HUES48 (cell line): ENCODE measurements around the gene RALY.

Experiments used
- H3K27ac ChIP-seq: one replicate; pipeline ENCODE4 v1.7.0; 2013; ENCODE audit warnings: low read depth, low read length, inconsistent platforms
- H3K27me3 ChIP-seq: 2 replicates; pipeline ENCODE4 v1.6.1; 2013; ENCODE audit warnings: mild to moderate bottlenecking, low read length; ENCODE audit not compliant: control insufficient read depth, insufficient read depth
- H3K36me3 ChIP-seq: 2 replicates; pipeline ENCODE4 v1.6.1; 2013; ENCODE audit warnings: low read length; ENCODE audit not compliant: control insufficient read depth, insufficient read depth
- H3K4me1 ChIP-seq: 2 replicates; pipeline ENCODE4 v1.6.1; 2013; ENCODE audit warnings: mild to moderate bottlenecking, low read length; ENCODE audit not compliant: control insufficient read depth, insufficient read depth
- H3K4me3 ChIP-seq: 2 replicates; pipeline ENCODE4 v1.5.1; 2013; ENCODE audit warnings: mild to moderate bottlenecking, low read depth, low read length
- H3K9ac ChIP-seq: 2 replicates; pipeline ENCODE4 v1.6.1; 2013; ENCODE audit warnings: mild to moderate bottlenecking, low read depth, low read length, moderate library complexity
- H3K9me3 ChIP-seq: 2 replicates; pipeline ENCODE4 v1.6.1; 2013; ENCODE audit warnings: low read length; ENCODE audit not compliant: control insufficient read depth, insufficient read depth

The RALY gene

DNA sequence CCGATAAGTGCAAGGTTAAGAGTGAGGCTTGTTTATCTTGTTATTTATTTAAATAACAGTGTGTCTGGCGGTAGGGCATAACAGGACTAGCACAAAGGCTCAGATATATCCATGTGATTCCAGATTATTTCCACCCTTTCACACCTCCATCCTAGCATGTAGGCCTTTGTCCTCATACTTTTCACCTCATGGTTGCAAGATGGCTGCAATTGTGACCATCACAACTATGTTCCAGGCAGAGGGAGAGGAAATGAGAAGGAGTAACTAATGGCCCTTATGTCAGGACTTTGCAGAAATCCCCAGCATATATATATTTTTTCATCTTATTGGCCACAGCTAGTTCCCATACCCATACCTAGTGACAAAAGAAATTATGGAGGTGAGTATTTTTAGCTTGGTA is 23.5 kb upstream of the RALY start:
- Histone ChIP-seq H3K4me1 (no peaks in the 10 kb centered on the region), H3K27me3 (no peaks in the 10 kb centered on the region), H3K9me3 (no peaks in the 10 kb centered on the region), H3K36me3 (no peaks in the 10 kb centered on the region), H3K9ac (no peak overlapping the region), H3K4me3 (no peak overlapping the region), H3K27ac (no peak overlapping the region)

DNA sequence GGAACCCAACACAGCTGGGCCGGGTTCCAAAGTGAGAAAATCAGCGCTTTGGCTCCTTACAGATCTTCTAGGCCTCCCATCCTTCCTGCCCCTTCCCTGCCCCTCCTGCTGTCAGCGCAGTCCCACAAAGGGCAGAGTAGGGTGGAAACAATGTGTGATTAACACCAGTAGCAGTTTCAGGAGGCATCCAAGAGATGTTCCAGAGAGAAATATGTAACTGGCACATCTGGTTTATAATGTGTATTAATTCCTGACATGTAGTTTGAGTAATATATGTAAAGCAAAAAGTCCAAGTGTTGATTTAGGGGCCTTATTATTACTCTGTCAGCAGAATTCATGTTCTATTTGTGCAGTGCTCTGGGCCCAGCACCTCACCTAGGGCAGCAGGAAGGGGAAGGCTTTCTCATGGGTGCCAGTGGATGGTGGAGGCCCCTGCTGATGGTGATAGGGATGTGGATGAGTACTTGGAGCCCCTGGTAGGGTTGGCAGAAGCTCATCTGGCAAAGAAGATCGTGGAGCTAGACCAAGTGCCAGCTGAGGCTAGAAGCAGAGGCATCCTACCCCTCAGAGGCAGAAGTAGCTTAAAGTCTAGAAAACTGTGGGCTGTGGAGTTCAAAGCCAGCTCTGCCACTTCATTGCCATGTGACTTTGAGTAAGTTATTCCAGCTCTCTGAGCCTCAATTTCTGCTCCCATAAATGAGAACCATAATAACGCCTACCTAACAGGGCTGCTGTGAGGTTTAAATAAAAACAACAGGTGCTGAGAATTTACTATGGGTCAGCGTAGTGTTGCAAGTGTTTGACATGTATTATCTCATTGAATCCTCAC is 22.4 kb upstream of the RALY start:
- no peak overlapping the region for H3K27ac ChIP-seq
- no peak overlapping the region for H3K9ac ChIP-seq
- no peak overlapping the region for H3K4me3 ChIP-seq
- no peaks in the 10 kb centered on the region for H3K27me3 ChIP-seq
- no peaks in the 10 kb centered on the region for H3K4me1 ChIP-seq
- H3K9me3 ChIP-seq: no peaks in the 10 kb centered on the region
- no peaks in the 10 kb centered on the region for H3K36me3 ChIP-seq

DNA sequence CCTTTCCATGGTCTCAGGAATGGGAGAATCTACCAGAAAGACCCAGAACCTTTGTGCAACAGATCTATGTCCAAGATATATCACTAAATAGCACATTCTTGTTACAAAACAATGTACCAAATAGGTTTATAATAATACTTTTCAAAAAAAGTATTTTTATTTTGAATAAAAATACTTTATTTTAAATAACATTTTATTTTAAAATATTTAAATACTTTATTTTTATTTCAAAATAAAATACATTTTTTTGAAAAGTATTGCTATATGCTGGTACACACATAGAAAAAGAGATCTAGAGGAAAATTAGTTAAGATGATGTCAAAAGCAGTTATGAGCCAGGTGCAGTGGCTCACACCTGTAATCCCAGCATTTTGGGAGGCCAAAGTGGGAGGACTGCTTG is 16.8 kb upstream of the RALY start:
- Histone ChIP-seq H3K9ac (no peak overlapping the region), H3K27me3 (no peaks in the 10 kb centered on the region), H3K4me3 (no peak overlapping the region), H3K9me3 (no peaks in the 10 kb centered on the region), H3K36me3 (no peaks in the 10 kb centered on the region), H3K27ac (no peak overlapping the region), H3K4me1 (no peaks in the 10 kb centered on the region)

DNA sequence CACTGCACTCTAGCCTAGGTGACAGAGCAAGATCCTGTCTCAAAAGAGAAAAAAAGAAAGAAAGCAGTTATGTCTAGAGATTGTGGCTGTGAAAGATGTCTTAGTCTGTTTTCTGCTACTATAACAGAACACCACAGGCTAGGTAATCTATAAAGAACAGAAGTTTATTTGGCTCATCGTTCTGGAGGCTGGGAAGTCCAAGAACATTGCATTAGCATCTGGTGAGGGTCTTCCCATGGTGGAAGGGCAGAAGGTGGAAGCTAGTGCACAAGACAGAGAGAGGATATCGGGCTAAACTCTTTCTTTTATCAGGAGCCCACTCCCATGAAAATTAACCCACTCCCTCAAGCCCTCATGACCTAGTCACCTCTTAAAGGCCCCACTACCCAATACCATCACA is 16.2 kb upstream of the RALY start:
- no peaks in the 10 kb centered on the region for H3K36me3 ChIP-seq
- H3K9me3 ChIP-seq: no peaks in the 10 kb centered on the region
- no peak overlapping the region for H3K27ac ChIP-seq
- H3K4me3 ChIP-seq: no peak overlapping the region
- no peak overlapping the region for H3K9ac ChIP-seq
- no peaks in the 10 kb centered on the region for H3K4me1 ChIP-seq
- H3K27me3 ChIP-seq: no peaks in the 10 kb centered on the region

DNA sequence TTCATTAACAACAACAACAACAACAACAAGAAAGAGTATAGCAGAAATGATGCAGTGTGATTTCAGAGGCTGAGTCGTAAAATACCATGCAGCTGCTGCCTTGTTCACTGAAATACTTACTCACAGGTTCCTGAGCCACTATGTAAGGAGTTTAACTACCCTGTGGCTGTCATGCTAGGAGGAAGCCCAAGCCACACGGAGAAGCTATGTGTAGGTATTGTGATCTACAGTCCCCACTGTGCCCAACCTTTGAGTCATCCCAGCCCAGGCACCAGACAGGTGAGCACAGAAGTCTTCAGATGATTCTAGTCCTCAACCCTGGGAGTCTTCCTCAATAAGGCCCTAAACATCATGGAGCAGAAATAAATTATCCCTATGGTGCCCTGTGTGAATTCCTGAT is 14.6 kb upstream of the RALY start:
- no peak overlapping the region for H3K27ac ChIP-seq
- no peaks in the 10 kb centered on the region for H3K9me3 ChIP-seq
- no peak overlapping the region for H3K4me3 ChIP-seq
- no peaks in the 10 kb centered on the region for H3K4me1 ChIP-seq
- no peaks in the 10 kb centered on the region; the same call in 1 of the 2 replicates for H3K27me3 ChIP-seq
- no peak overlapping the region for H3K9ac ChIP-seq
- no peaks in the 10 kb centered on the region for H3K36me3 ChIP-seq

DNA sequence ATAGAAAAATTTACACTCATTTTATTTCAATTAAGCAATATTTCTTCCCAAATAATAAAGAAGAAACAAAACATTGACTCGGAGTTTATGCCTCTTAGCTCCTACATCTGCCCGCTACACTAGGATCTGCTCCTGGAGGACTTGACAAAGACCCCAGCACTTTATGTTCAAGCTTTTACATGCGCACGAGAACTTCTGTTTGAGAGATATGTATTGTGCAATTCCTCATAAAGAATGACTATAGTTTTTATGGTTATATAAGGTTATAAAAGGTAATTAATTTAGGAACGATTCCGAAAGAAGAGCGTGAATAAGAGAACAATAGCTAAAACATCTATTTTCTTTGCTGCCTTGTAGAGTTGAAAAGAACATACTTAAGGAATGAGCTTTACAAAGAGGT is 12.4 kb upstream of the RALY start:
- Histone ChIP-seq H3K27me3 (no peaks in the 10 kb centered on the region; the same call in 1 of the 2 replicates), H3K9ac (no peak overlapping the region), H3K4me3 (no peak overlapping the region), H3K9me3 (no peaks in the 10 kb centered on the region), H3K4me1 (no peaks in the 10 kb centered on the region), H3K27ac (no peak overlapping the region), H3K36me3 (no peaks in the 10 kb centered on the region)

DNA sequence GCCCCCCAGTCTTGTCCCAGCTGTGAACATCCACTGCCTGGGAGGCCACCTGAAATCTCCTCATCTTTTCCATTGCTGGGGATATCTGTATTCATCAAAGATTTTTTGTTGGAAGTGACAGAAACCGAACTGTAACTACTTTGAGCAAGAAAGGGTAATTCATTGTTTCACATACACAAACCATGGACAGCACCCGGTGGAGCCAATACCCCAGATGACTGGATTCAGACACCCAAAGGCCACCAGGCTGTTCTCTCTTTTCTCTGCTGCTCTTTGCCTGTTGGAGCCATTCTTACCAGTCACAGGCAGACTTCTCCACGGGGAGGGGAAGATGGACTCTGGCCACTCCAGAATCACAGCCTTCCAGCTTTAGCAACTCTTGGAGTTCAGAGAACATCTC is 11.7 kb upstream of the RALY start:
- H3K4me1 ChIP-seq: no peaks in the 10 kb centered on the region
- H3K4me3 ChIP-seq: no peak overlapping the region
- H3K9ac ChIP-seq: no peak overlapping the region
- H3K27me3 ChIP-seq: no peaks in the 10 kb centered on the region; the same call in 1 of the 2 replicates
- no peak overlapping the region for H3K27ac ChIP-seq
- no peaks in the 10 kb centered on the region for H3K9me3 ChIP-seq
- no peaks in the 10 kb centered on the region for H3K36me3 ChIP-seq

DNA sequence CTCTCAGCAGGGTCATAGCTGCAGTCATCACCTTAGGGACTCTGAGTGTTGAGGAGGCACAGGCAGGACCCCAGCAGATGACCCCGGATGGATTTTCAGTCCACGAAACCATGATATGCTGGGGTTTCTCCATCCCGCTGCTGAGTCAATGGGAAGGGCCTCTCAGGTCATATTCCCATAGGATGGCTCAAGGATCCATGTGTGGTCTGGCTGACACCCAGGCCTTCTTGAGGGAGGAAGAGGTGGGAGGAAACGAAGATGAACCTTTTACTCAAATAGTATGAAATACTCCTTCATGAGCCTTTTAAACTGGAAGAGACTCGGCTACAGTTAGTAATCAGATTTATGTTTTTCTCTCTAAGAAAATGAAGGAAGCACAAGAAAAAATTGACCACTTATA is 10.3 kb upstream of the RALY start:
- no peaks in the 10 kb centered on the region for H3K9me3 ChIP-seq
- no peak overlapping the region for H3K27ac ChIP-seq
- no peaks in the 10 kb centered on the region; the same call in 1 of the 2 replicates for H3K27me3 ChIP-seq
- H3K36me3 ChIP-seq: no peaks in the 10 kb centered on the region
- H3K9ac ChIP-seq: no peak overlapping the region
- no peak overlapping the region for H3K4me3 ChIP-seq
- no peaks in the 10 kb centered on the region for H3K4me1 ChIP-seq

DNA sequence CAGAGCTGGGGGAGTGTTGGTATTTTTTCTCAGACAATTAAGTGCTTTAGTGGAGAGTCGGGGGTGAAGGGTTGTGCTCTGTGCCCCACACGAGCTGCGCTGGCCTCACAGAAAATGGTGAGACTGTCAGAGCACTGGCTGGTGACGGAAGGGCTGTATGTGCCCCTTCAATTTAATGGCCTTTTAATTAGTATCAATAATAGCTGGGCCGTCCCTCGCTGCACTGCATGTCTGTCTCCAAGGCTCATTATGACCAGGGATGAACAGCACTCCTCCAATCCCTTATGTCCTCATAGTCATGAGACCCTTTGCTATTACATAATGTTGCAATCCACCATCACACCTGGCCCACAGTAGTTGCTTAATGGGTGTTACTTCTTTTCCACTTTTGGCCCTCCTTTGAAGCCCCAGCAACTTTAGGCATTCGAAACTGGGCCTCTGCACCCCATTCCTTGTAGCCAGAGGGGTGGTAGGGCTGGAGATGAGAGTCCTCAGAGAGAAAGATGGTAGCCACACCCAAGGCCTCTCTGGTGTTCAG is 9.5 kb upstream of the RALY start:
- no peaks in the 10 kb centered on the region; the same call in 1 of the 2 replicates for H3K27me3 ChIP-seq
- H3K9me3 ChIP-seq: no peaks in the 10 kb centered on the region
- no peak overlapping the region for H3K9ac ChIP-seq
- H3K36me3 ChIP-seq: no peaks in the 10 kb centered on the region
- H3K4me1 ChIP-seq: no peaks in the 10 kb centered on the region
- no peak overlapping the region for H3K27ac ChIP-seq
- no peak overlapping the region for H3K4me3 ChIP-seq

DNA sequence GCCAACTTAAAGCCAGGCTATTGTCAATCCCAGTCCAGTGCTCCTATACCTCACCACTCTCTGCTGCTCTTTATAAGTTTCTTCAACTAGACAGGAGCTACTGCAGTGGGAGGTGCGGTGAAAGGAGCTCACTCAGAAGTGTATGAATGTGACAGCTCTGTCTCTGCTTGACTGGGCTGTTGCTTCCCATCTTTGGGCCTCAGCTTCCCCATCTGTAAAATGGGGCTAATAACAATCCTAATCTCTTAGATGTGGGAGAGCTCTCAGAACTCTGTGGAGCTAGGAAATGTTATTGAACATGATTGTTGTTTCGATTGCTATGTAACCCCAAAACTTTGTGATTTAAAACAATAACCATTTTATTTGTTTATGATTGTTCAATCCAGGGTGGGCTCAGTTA is 8.4 kb upstream of the RALY start:
- H3K9ac ChIP-seq: no peak overlapping the region
- H3K4me1 ChIP-seq: no peaks in the 10 kb centered on the region
- H3K27me3 ChIP-seq: no peaks in the 10 kb centered on the region; the same call in 1 of the 2 replicates
- H3K9me3 ChIP-seq: no peaks in the 10 kb centered on the region
- H3K36me3 ChIP-seq: no peaks in the 10 kb centered on the region
- no peak overlapping the region for H3K27ac ChIP-seq
- H3K4me3 ChIP-seq: no peak overlapping the region

DNA sequence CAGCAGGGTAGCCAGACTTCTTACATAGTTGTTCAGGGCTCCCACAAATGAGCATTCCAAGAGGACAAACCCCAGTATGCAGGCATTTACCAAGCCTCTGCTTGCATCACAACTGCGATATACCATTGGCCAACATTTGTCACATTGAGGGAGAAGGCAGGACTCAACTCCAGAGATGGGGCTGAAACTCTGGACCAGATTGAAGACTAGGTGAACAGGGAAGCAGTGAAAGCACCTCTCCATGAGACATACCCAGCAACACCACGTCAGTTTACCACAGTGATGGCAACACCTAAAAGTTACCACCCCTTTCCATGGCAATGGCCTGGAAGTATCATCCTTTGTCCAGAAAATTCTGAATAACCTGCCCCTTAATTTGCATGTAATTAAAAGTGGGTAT is 7.9 kb upstream of the RALY start:
- Histone ChIP-seq H3K9ac (no peak overlapping the region), H3K4me3 (no peak overlapping the region), H3K27ac (no peak overlapping the region), H3K27me3 (no peaks in the 10 kb centered on the region; the same call in 1 of the 2 replicates), H3K36me3 (no peaks in the 10 kb centered on the region), H3K4me1 (no peaks in the 10 kb centered on the region), H3K9me3 (no peaks in the 10 kb centered on the region)
